Tibial nerve (tissue), 4 donors: Measurements from ENCODE around the gene ARMC12. TPM values are rescaled to one million over a fixed set of nuclear protein-coding genes. Genes with fewer than 3 reads are reported as not detected.

ENCODE experiments used
- DNase-seq, 2 donors: peaks; one replicate each; pipeline ENCODE4 v3.0.0-alpha.2; 2019; ENCODE audit warnings: low spot score in 2 of 2
- H3K27ac ChIP-seq, 4 donors: fragments of 200-600 bp; sonication (generic) in 3 of 4; one replicate each; pipeline ENCODE4 v1.5.1; 2017 to 2019; ENCODE audit warnings: mild to moderate bottlenecking in 1 of 4
- H3K27me3 ChIP-seq, 2 donors: fragments of 200-600 bp; sonication (generic) in 1 of 2; one replicate each; pipeline versions ENCODE4 v1.5.1 to v1.6.0; 2017 to 2019
- H3K36me3 ChIP-seq, 3 donors: fragments of 200-600 bp; sonication (generic); one replicate each; pipeline ENCODE4 v1.5.1; 2018 to 2019
- H3K4me1 ChIP-seq, 4 donors: fragments of 200-600 bp; sonication (generic) in 3 of 4; one replicate each; pipeline ENCODE4 v1.5.1; 2017 to 2019
- H3K4me3 ChIP-seq, 4 donors: fragments of 200-600 bp; sonication (generic) in 3 of 4; one replicate each; pipeline ENCODE4 v1.5.1; 2017 to 2019; ENCODE audit warnings: mild to moderate bottlenecking in 1 of 4, moderate library complexity in 1 of 4
- H3K9me3 ChIP-seq, 4 donors: fragments of 200-600 bp; sonication (generic) in 3 of 4; one replicate each; pipeline ENCODE4 v1.5.1; 2017 to 2019
- CTCF ChIP-seq, 5 experiments: fragments of 200-600 bp in 3 of 5; fragments of 450-650 bp in 2 of 5; sonication (generic) in 3 of 5; IDR thresholded peaks; one replicate each; pipeline ENCODE4 v1.5.1; 2016 to 2019; ENCODE audit warnings: antibody characterized with exemption in 5 of 5, mild to moderate bottlenecking in 3 of 5, moderate library complexity in 2 of 5
- EP300 ChIP-seq, 2 donors: sonication (generic); formaldehyde crosslinking; IDR thresholded peaks; one replicate each; pipeline ENCODE4 v1.6.1; 2017; ENCODE audit warnings: antibody characterized with exemption in 2 of 2, mild to moderate bottlenecking in 1 of 2
- POLR2A ChIP-seq, 2 donors: fragments of 450-650 bp; IDR thresholded peaks; one replicate each; pipeline ENCODE4 v1.6.1; 2017; ENCODE audit warnings: antibody characterized with exemption in 2 of 2, mild to moderate bottlenecking in 2 of 2, moderate library complexity in 2 of 2
- WGBS, 2 donors: methylation state at CpG; one replicate each; pipeline ENCODE4 v1.1.5; 2018; 5-methylcytosine and 5-hydroxymethylcytosine counted together
- total RNA-seq, 4 donors: library from RNA; depleted of rRNA; stranded (reverse); fragments of >200 nt; gene quantifications; one replicate each; pipeline ENCODE4 v1.1.0, GENCODE V29; 2016

The ARMC12 gene
- total RNA-seq, 4 donors from 2014 or later: 2.2 to 2.9 TPM; not detected in 2

GRCh38 chr6:35780719-35781118 is 43.9 kb downstream of the ARMC12 start, which contains the start of gene CLPSL1:
TSS of gene CLPSL1 (plus strand) at chr6:35781019. CDS start at chr6:35781111, 92 bp downstream.
- no peak for TF ChIP-seq POLR2A (IDR thresholded peaks at IDR 0.05)
- TF ChIP-seq EP300 (IDR thresholded peaks at IDR 0.05): no peak
- no peak for TF ChIP-seq CTCF (IDR thresholded peaks at IDR 0.05)
- DNase-seq: no peak
- H3K27ac ChIP-seq: no peak within 1 kb of the TSS
- no peak within 1 kb of the TSS for H3K4me3 ChIP-seq
- 80 to 86% methylated on average over 7 of the region's 7 CpGs for WGBS, 2 donors
- peaks cover 0 to 29% of the 10 kb centered on the region in 2 donors for H3K27me3 ChIP-seq
- no peaks in the 10 kb centered on the region for H3K9me3 ChIP-seq
- no peaks in the 10 kb centered on the region for H3K36me3 ChIP-seq
- H3K4me1 ChIP-seq: peaks cover 0 to 9% (median 3%) of the 10 kb centered on the region in 4 donors

- DNase-seq: no peak
- Histone ChIP-seq H3K27ac (no peak overlapping the region), H3K36me3 (no peaks in the 10 kb centered on the region), H3K9me3 (no peaks in the 10 kb centered on the region), H3K27me3 (peaks cover 0 to 29% of the 10 kb centered on the region in 2 donors), H3K4me1 (peaks cover 0 to 7% (median 2%) of the 10 kb centered on the region in 4 donors), H3K4me3 (no peak overlapping the region)
- 92 to 98% methylated on average over 2 of the region's 2 CpGs for WGBS, 2 donors
- TF ChIP-seq CTCF (IDR thresholded peaks at IDR 0.05): no peak
- no peak for TF ChIP-seq POLR2A (IDR thresholded peaks at IDR 0.05)
- no peak for TF ChIP-seq EP300 (IDR thresholded peaks at IDR 0.05)
Observed at GRCh38 chr6:35781290-35781689, 44.5 kb downstream of the ARMC12 start.

GRCh38 chr6:35782424-35782823 is 45.6 kb downstream of the ARMC12 start:
- TF ChIP-seq POLR2A (IDR thresholded peaks at IDR 0.05): no peak
- no peak for TF ChIP-seq EP300 (IDR thresholded peaks at IDR 0.05)
- 53 to 72% methylated on average over 3 of the region's 3 CpGs for WGBS, 2 donors
- H3K9me3 ChIP-seq: no peaks in the 10 kb centered on the region
- H3K27me3 ChIP-seq: peaks cover 0 to 30% of the 10 kb centered on the region in 2 donors
- no peak overlapping the region for H3K27ac ChIP-seq
- H3K4me3 ChIP-seq: no peak overlapping the region
- no peaks in the 10 kb centered on the region for H3K36me3 ChIP-seq
- H3K4me1 ChIP-seq: no peaks in the 10 kb centered on the region
- DNase-seq: no peak

GRCh38 chr6:35784200-35784599 is 47.4 kb downstream of the ARMC12 start:
- WGBS, 2 donors: 61 to 68% methylated on average over 2 of the region's 2 CpGs
- TF ChIP-seq CTCF (IDR thresholded peaks at IDR 0.05) (no peak), EP300 (IDR thresholded peaks at IDR 0.05) (no peak), POLR2A (IDR thresholded peaks at IDR 0.05) (no peak)
- no peaks in the 10 kb centered on the region for H3K9me3 ChIP-seq
- no peak overlapping the region for H3K27ac ChIP-seq
- H3K4me3 ChIP-seq: no peak overlapping the region
- peaks cover 0 to 47% of the 10 kb centered on the region in 2 donors for H3K27me3 ChIP-seq
- no peaks in the 10 kb centered on the region for H3K4me1 ChIP-seq
- no peaks in the 10 kb centered on the region for H3K36me3 ChIP-seq
- no peak for DNase-seq

- peaks cover 0 to 53% of the 10 kb centered on the region in 2 donors for H3K27me3 ChIP-seq
- no peak for TF ChIP-seq EP300 (IDR thresholded peaks at IDR 0.05)
- TF ChIP-seq POLR2A (IDR thresholded peaks at IDR 0.05): no peak
- TF ChIP-seq CTCF (IDR thresholded peaks at IDR 0.05): no peak
- no peak overlapping the region for H3K27ac ChIP-seq
- no peaks in the 10 kb centered on the region for H3K9me3 ChIP-seq
- no peak overlapping the region for H3K4me3 ChIP-seq
- no peaks in the 10 kb centered on the region for H3K4me1 ChIP-seq
- H3K36me3 ChIP-seq: no peaks in the 10 kb centered on the region
- WGBS, 2 donors: 58 to 68% methylated on average over 2 of the region's 2 CpGs
- no peak for DNase-seq
Observed at GRCh38 chr6:35786272-35786671, 49.4 kb downstream of the ARMC12 start.

- H3K4me1 ChIP-seq: no peaks in the 10 kb centered on the region
- H3K36me3 ChIP-seq: no peaks in the 10 kb centered on the region
- 44 to 64% methylated on average over 25 of the region's 25 CpGs for WGBS, 2 donors
- TF ChIP-seq POLR2A (IDR thresholded peaks at IDR 0.05) (no peak), EP300 (IDR thresholded peaks at IDR 0.05) (no peak), CTCF (IDR thresholded peaks at IDR 0.05) (no peak)
- H3K27me3 ChIP-seq: peaks cover 0 to 53% of the 10 kb centered on the region in 2 donors
- no peaks in the 10 kb centered on the region for H3K9me3 ChIP-seq
- no peak overlapping the region for H3K4me3 ChIP-seq
- no peak overlapping the region for H3K27ac ChIP-seq
- no peak for DNase-seq
Observed at GRCh38 chr6:35786810-35787209, 50.0 kb downstream of the ARMC12 start.
